ENCODE measurements around the gene ADCY2. TPM values are rescaled to one million over a fixed set of nuclear protein-coding genes. Genes with fewer than 3 reads are reported as not detected.

Gene ADCY2
- total RNA-seq, 1 experiment from 2014 or later = not detected

- no peak for DNase-seq (ENCODE audit: extremely low read depth, low read depth)
Observed at GRCh38 chr5:7813576-7813975, 417.6 kb downstream of the ADCY2 start.

- no peak for DNase-seq (ENCODE audit: extremely low read depth, low read depth)
Observed at GRCh38 chr5:7814816-7815215, 418.9 kb downstream of the ADCY2 start.

- peak; percentile 63 for DNase-seq (ENCODE audit: extremely low read depth, low read depth)
Observed at GRCh38 chr5:7815892-7816534, 420.1 kb downstream of the ADCY2 start.

- no peak for DNase-seq (ENCODE audit: extremely low read depth, low read depth)
Observed at GRCh38 chr5:7816535-7816901, 420.6 kb downstream of the ADCY2 start.

- DNase-seq (ENCODE audit: extremely low read depth, low read depth) = no peak
Observed at GRCh38 chr5:7822449-7822848, 426.5 kb downstream of the ADCY2 start.

GRCh38 chr5:7823594-7823993 lies 427.7 kb downstream of the ADCY2 start:
- no peak for DNase-seq (ENCODE audit: extremely low read depth, low read depth)

- DNase-seq (ENCODE audit: extremely low read depth, low read depth) = no peak
Observed at GRCh38 chr5:7824995-7825394, 429.1 kb downstream of the ADCY2 start.

GRCh38 chr5:7825630-7826029 lies 429.7 kb downstream of the ADCY2 start:
- DNase-seq (ENCODE audit: extremely low read depth, low read depth) = no peak

GRCh38 chr5:7827610-7828009 lies 431.7 kb downstream of the ADCY2 start:
- no peak for DNase-seq (ENCODE audit: extremely low read depth, low read depth)

- no peak for DNase-seq (ENCODE audit: extremely low read depth, low read depth)
Observed at GRCh38 chr5:7828269-7828668, 432.3 kb downstream of the ADCY2 start.

GRCh38 chr5:7834982-7835381 lies 439.0 kb downstream of the ADCY2 start:
- DNase-seq (ENCODE audit: extremely low read depth, low read depth) = no peak

GRCh38 chr5:7837403-7837802 lies 441.5 kb downstream of the ADCY2 start:
- DNase-seq (ENCODE audit: extremely low read depth, low read depth) = no peak

- no peak for DNase-seq (ENCODE audit: extremely low read depth, low read depth)
Observed at GRCh38 chr5:7842531-7842930, 446.6 kb downstream of the ADCY2 start.

GRCh38 chr5:7844901-7845300 lies 449.0 kb downstream of the ADCY2 start:
- no peak for DNase-seq (ENCODE audit: extremely low read depth, low read depth)

GRCh38 chr5:7845557-7845956 lies 449.6 kb downstream of the ADCY2 start:
- no peak for DNase-seq (ENCODE audit: extremely low read depth, low read depth)

GRCh38 chr5:7846327-7846726 lies 450.4 kb downstream of the ADCY2 start:
- DNase-seq (ENCODE audit: extremely low read depth, low read depth) = no peak

GRCh38 chr5:7848296-7848695 lies 452.4 kb downstream of the ADCY2 start:
- DNase-seq (ENCODE audit: extremely low read depth, low read depth) = no peak

GRCh38 chr5:7849681-7850394 lies 453.9 kb downstream of the ADCY2 start:
- no peak for DNase-seq (ENCODE audit: extremely low read depth, low read depth)

- DNase-seq (ENCODE audit: extremely low read depth, low read depth) = peak; percentile 16
Observed at GRCh38 chr5:7850395-7851239, 454.7 kb downstream of the ADCY2 start, which contains the start of gene CFAP90. Gene CFAP90, minus strand, starts transcription at chr5:7851133. Its CDS starts 112 bp downstream, at chr5:7851021.

- no peak for DNase-seq (ENCODE audit: extremely low read depth, low read depth)
Observed at GRCh38 chr5:7851240-7851592, 455.3 kb downstream of the ADCY2 start.

GRCh38 chr5:7851617-7852289 lies 455.8 kb downstream of the ADCY2 start:
- no peak for DNase-seq (ENCODE audit: extremely low read depth, low read depth)
